Measurements from ENCODE around the gene MMEL1. TPM values are rescaled to one million over a fixed set of nuclear protein-coding genes. Genes with fewer than 3 reads are reported as not detected.
"Not testable (repeated sequence)": the region's sequence is repeated elsewhere in the genome, so short reads cannot be mapped to it uniquely, and the experiment has no call there.

Gene MMEL1
- total RNA-seq, 2 experiments from 2014 or later = not detected

GRCh38 chr1:2582391-2582790, 50.4 kb downstream of the MMEL1 start:
- CTCF ChIA-PET (ENCODE audit: unreplicated experiment) = no interaction called here
- Histone ChIP-seq H3K79me2 (ENCODE audit: insufficient read depth, low read depth, low read length) (no peaks in the 10 kb centered on the region), H2AFZ (ENCODE audit: low read length) (no peak overlapping the region), H3K4me3 (ENCODE audit: low read depth, low read length, poor library complexity, severe bottlenecking) (no peak overlapping the region), H3K4me2 (ENCODE audit: low read length) (no peak overlapping the region), H3K9me3 (ENCODE audit: low read length) (no peaks in the 10 kb centered on the region), H3K27ac (ENCODE audit: low read depth, low read length, poor library complexity, severe bottlenecking) (no peak overlapping the region), H4K20me1 (ENCODE audit: insufficient read depth, low read length) (no peaks in the 10 kb centered on the region), H3K9me2 (ENCODE audit: insufficient read depth, low read length) (no peaks in the 10 kb centered on the region), H3K36me3 (ENCODE audit: insufficient read depth, low read length) (no peaks in the 10 kb centered on the region), H3K4me1 (ENCODE audit: insufficient read depth, low read length, poor library complexity, severe bottlenecking) (peaks cover 63% of the 10 kb centered on the region)
- DNase-seq (ENCODE audit: low spot score) = no peak
- TF ChIP-seq EZH2phosphoT487 (IDR thresholded peaks at IDR 0.05; ENCODE audit: borderline replicate concordance, low read depth, low read length) = no peak
- TF ChIP-seq CTCF (conservative IDR thresholded peaks at IDR 0.05; ENCODE audit: low read length) = no peak
- no TSS peak for BruUV-seq (replicated peaks)
- intact Hi-C loops (cut with micrococcal nuclease; ENCODE audit: unreplicated experiment) = no loop called here
- POLR2A ChIA-PET = interaction anchor here (0.6 kb wide), 1 partner anchor 1254 kb away, joined by 3 read pairs; no protein-coding TSS in a partner anchor

GRCh38 chr1:2580691-2581090, 52.1 kb downstream of the MMEL1 start:
- DNase-seq (ENCODE audit: low spot score) = no peak
- BruUV-seq (replicated peaks) = no TSS peak
- Histone ChIP-seq H4K20me1 (ENCODE audit: insufficient read depth, low read length) (no peaks in the 10 kb centered on the region), H3K4me2 (ENCODE audit: low read length) (peak overlapping the region; percentile 15; the same call in 1 of the 2 replicates), H3K4me1 (ENCODE audit: insufficient read depth, low read length, poor library complexity, severe bottlenecking) (peaks cover 77% of the 10 kb centered on the region), H3K4me3 (ENCODE audit: low read depth, low read length, poor library complexity, severe bottlenecking) (no peak overlapping the region), H2AFZ (ENCODE audit: low read length) (no peak overlapping the region), H3K9me2 (ENCODE audit: insufficient read depth, low read length) (no peaks in the 10 kb centered on the region), H3K27ac (ENCODE audit: low read depth, low read length, poor library complexity, severe bottlenecking) (no peak overlapping the region), H3K36me3 (ENCODE audit: insufficient read depth, low read length) (no peaks in the 10 kb centered on the region), H3K79me2 (ENCODE audit: insufficient read depth, low read depth, low read length) (no peaks in the 10 kb centered on the region), H3K9me3 (ENCODE audit: low read length) (no peaks in the 10 kb centered on the region)
- POLR2A ChIA-PET = no interaction called here
- intact Hi-C loops (cut with micrococcal nuclease; ENCODE audit: unreplicated experiment) = no loop called here
- TF ChIP-seq EZH2phosphoT487 (IDR thresholded peaks at IDR 0.05; ENCODE audit: borderline replicate concordance, low read depth, low read length) (no peak), CTCF (conservative IDR thresholded peaks at IDR 0.05; ENCODE audit: low read length) (no peak)
- CTCF ChIA-PET (ENCODE audit: unreplicated experiment) = no interaction called here

GRCh38 chr1:2578758-2579118, 54.1 kb downstream of the MMEL1 start:
- Histone ChIP-seq H3K9me2 (ENCODE audit: insufficient read depth, low read length) (no peaks in the 10 kb centered on the region), H4K20me1 (ENCODE audit: insufficient read depth, low read length) (no peaks in the 10 kb centered on the region), H3K9me3 (ENCODE audit: low read length) (no peaks in the 10 kb centered on the region), H3K79me2 (ENCODE audit: insufficient read depth, low read depth, low read length) (no peaks in the 10 kb centered on the region), H3K4me2 (ENCODE audit: low read length) (peak overlapping the region; percentile 77), H2AFZ (ENCODE audit: low read length) (no peak overlapping the region; the same call in 1 of the 2 replicates), H3K27ac (ENCODE audit: low read depth, low read length, poor library complexity, severe bottlenecking) (no peak overlapping the region), H3K36me3 (ENCODE audit: insufficient read depth, low read length) (no peaks in the 10 kb centered on the region), H3K4me1 (ENCODE audit: insufficient read depth, low read length, poor library complexity, severe bottlenecking) (peaks cover 61% of the 10 kb centered on the region), H3K4me3 (ENCODE audit: low read depth, low read length, poor library complexity, severe bottlenecking) (no peak overlapping the region)
- POLR2A ChIA-PET = no interaction called here
- no TSS peak for BruUV-seq (replicated peaks)
- no peak for TF ChIP-seq CTCF (conservative IDR thresholded peaks at IDR 0.05; ENCODE audit: low read length)
- no peak for TF ChIP-seq EZH2phosphoT487 (IDR thresholded peaks at IDR 0.05; ENCODE audit: borderline replicate concordance, low read depth, low read length)
- no peak for DNase-seq (ENCODE audit: low spot score)
- CTCF ChIA-PET (ENCODE audit: unreplicated experiment) = no interaction called here
- intact Hi-C loops (cut with micrococcal nuclease; ENCODE audit: unreplicated experiment) = no loop called here

GRCh38 chr1:2577565-2578075, 55.2 kb downstream of the MMEL1 start:
- CTCF ChIA-PET (ENCODE audit: unreplicated experiment); POLR2A ChIA-PET: not testable (repeated sequence)
- H3K4me2 ChIP-seq (ENCODE audit: low read length) = peak overlapping the region; percentile 77

More at GRCh38 chr1:2577565-2578075, 55.2 kb downstream of the MMEL1 start:
- peak; percentile 27 for DNase-seq (ENCODE audit: low spot score)
- Histone ChIP-seq H3K27ac (ENCODE audit: low read depth, low read length, poor library complexity, severe bottlenecking) (peak overlapping the region; percentile 46), H2AFZ (ENCODE audit: low read length) (peak overlapping the region; percentile 26; the same call in 1 of the 2 replicates), H3K4me3 (ENCODE audit: low read depth, low read length, poor library complexity, severe bottlenecking) (peak overlapping the region; percentile 60), H3K4me1 (ENCODE audit: insufficient read depth, low read length, poor library complexity, severe bottlenecking) (peaks cover 54% of the 10 kb centered on the region)
- intact Hi-C loops (cut with micrococcal nuclease; ENCODE audit: unreplicated experiment); H3K9me2 ChIP-seq (ENCODE audit: insufficient read depth, low read length); BruUV-seq (replicated peaks); H3K79me2 ChIP-seq (ENCODE audit: insufficient read depth, low read depth, low read length); H4K20me1 ChIP-seq (ENCODE audit: insufficient read depth, low read length); H3K9me3 ChIP-seq (ENCODE audit: low read length); H3K36me3 ChIP-seq (ENCODE audit: insufficient read depth, low read length): not testable (repeated sequence)

Data from OCI-LY7 (cell line).